AG09309 (cell line): ENCODE data around the gene KRT39.

ENCODE experiments used
- DNase-seq: peaks from one replicate; pipeline ENCODE4 v3.0.0-alpha.2; 2010; ENCODE audit warnings: low read depth
- H3K4me3 ChIP-seq: 2 replicates; pipeline ENCODE4 v1.5.1; 2011; ENCODE audit warnings: mild to moderate bottlenecking, low read depth, low read length, moderate library complexity; ENCODE audit not compliant: control insufficient read depth
- TF ChIP-seq, protein P1 (sequence below): IDR thresholded peaks from 2 replicates; pipeline ENCODE4 v1.5.1; 2011; ENCODE audit warnings: mild to moderate bottlenecking, low read depth, low read length, inconsistent platforms; ENCODE audit not compliant: insufficient read depth, control insufficient read depth; ENCODE audit errors: missing control alignments

KRT39 gene

DNA sequence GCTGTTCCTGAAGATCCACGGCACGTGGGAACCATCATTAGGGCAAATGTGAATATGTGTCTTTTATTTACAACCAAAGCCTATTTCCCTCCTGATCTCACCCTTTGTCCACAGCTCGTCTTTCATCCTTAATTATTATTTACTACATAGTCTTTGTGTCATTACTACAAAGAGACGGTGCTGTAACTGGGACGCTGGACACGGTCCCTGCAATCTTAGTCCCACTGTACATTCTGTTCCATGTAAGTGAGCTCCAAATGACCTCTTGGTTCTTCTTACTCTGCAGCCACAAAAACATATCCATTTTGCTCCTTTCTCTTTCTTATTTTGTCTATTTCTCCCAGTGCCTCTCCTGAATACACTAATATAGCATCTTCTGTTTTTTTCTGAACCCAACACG, 16.6 kb downstream of the KRT39 start:
- DNase-seq = no peak
- no peak overlapping the region for H3K4me3 ChIP-seq
- TF ChIP-seq, protein P1, sequence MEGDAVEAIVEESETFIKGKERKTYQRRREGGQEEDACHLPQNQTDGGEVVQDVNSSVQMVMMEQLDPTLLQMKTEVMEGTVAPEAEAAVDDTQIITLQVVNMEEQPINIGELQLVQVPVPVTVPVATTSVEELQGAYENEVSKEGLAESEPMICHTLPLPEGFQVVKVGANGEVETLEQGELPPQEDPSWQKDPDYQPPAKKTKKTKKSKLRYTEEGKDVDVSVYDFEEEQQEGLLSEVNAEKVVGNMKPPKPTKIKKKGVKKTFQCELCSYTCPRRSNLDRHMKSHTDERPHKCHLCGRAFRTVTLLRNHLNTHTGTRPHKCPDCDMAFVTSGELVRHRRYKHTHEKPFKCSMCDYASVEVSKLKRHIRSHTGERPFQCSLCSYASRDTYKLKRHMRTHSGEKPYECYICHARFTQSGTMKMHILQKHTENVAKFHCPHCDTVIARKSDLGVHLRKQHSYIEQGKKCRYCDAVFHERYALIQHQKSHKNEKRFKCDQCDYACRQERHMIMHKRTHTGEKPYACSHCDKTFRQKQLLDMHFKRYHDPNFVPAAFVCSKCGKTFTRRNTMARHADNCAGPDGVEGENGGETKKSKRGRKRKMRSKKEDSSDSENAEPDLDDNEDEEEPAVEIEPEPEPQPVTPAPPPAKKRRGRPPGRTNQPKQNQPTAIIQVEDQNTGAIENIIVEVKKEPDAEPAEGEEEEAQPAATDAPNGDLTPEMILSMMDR = no peak

DNA sequence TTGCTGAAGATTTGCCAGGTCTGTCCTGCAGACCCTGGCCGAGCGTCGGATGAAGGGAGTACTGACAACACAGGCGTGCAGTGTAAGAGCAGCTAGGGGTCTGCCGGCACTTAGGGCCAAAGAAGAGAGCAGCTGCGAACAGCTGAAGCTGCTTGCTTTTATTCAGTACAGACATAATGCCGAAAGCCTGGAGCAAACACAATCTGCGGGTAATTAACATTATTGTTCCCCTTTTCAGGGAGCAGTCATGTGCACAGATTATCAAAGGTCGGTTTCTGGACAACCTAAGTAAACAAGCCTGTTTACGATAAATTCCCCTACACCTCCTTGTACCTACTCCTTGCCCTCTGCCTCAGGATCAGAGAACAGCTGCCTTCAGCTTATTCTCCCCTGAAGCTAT, 17.3 kb downstream of the KRT39 start:
- TF ChIP-seq, protein P1 = no peak
- no peak overlapping the region for H3K4me3 ChIP-seq
- no peak for DNase-seq

DNA sequence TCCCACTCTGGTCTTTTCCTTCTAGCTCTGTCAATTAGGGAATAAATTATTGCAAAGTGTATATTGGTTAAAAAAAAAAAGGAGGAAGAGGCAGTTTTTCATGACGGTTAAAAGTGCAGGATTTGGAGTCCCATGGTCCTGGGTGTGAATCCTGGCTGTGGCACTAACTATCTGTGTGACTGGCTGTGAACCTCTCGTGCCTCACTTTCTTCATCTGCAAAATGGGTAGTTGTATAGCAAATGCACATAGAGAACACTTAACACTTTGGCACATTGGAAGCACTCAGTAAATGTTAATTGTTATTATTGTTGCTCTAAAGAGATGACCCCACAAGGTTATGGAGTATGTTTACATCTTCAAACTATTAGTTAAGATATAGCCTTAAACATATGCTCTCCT, 18.8 kb downstream of the KRT39 start:
- TF ChIP-seq, protein P1 = no peak
- H3K4me3 ChIP-seq = no peak overlapping the region
- DNase-seq = no peak

DNA sequence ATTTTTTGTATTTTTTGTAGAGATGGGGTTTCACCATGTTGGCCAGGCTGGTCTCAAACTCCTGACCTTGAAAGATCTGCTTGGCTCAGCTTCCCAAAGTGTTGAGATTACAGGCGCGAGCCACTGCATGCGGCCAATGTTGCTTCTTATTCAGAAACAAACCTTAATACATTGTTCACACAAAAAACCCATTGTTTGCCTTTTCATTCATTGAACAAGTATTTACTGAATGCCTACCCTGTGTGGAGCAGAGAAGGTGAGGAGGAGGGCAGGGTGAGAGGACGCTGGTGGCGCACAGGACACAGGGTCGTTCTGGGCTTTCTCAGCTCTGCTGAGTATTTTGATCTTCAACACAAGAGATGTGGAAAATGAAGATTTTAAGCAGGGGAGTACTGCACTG, 21.3 kb downstream of the KRT39 start:
- DNase-seq = no peak
- H3K4me3 ChIP-seq = no peak overlapping the region
- TF ChIP-seq, protein P1 = no peak

DNA sequence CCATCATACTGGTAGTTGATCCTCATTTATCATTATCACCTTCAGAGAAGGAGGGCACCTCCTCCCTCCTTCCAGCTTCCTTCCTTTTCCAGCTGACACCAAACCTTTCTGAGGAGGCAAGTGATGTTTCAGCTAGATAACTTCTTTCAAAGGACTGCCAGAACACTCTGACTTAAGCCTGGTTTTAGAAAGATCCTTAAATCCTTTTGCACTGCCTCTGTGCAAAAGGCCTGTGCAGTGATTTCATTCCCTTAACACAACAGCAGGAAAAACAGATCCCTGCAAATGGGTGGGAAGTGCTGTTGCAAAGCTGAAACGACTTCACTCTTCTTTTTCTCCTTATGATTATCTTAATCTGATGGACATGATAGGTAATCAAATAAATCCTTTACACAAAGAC, 22.2 kb downstream of the KRT39 start:
- H3K4me3 ChIP-seq = no peak overlapping the region
- no peak for DNase-seq
- TF ChIP-seq, protein P1 = no peak

DNA sequence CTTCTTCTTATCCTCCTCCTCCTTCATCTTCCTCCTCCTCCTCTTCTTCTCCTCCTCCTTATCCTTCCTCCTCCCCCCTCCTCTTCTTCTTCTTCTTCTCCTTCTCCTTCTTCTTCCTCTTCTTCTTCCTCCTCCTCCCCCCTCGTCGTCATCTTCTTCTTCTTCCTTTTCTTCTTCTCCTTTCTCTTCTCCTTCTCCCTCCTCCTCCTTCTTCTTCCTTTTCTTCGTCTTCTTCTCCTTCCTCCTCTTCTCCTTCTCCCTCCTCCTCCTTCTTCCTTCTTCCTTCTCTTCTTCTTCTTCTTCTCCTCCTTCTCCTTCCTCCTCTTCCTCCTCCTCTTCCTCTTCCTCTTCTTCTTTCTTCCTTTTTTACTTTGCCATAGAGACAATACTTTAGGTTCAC, 24.2 kb downstream of the KRT39 start:
- TF ChIP-seq, protein P1 = no peak
- H3K4me3 ChIP-seq = no peak overlapping the region
- no peak for DNase-seq

DNA sequence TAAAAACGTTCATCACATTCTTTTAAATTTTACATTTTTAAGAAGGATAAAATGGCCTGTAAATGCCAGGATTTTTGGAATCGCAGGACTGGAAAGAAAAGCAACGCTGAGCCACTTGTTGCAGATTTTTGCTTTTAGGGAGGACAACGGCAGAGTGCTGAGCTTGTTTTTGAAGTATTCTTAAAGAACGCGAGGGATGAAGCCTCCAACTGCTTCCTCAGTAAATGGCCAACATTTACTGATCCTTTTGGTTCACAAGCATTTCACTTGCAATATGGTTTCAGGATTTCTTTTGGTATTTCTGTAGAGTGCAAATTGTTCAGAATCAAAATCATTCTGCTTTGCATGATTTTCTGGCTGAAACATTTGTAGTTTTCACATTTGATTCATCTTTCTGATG, 26.5 kb downstream of the KRT39 start:
- TF ChIP-seq, protein P1 = no peak
- no peak overlapping the region for H3K4me3 ChIP-seq
- no peak for DNase-seq
